Endothelial cell (in vitro differentiated cells): ENCODE measurements around the gene REC8. TPM values are rescaled to one million over a fixed set of nuclear protein-coding genes. Genes with fewer than 3 reads are reported as not detected.

ENCODE experiments used
- DNase-seq: peaks from one replicate; pipeline ENCODE4 v3.0.0; 2021; ENCODE audit warnings: low spot score
- H3K27ac Mint-ChIP-seq: one replicate; pipeline ENCODE4 v1.8.0; 2021; ENCODE audit warnings: mixed read lengths, inconsistent platforms; ENCODE audit not compliant: unreplicated experiment
- H3K27me3 Mint-ChIP-seq: one replicate; pipeline ENCODE4 v1.8.0; 2021; ENCODE audit warnings: mild to moderate bottlenecking, moderate library complexity, mixed read lengths, inconsistent platforms; ENCODE audit not compliant: unreplicated experiment
- H3K36me3 Mint-ChIP-seq: one replicate; pipeline ENCODE4 v1.8.0; 2021; ENCODE audit warnings: mild to moderate bottlenecking, low read depth, mixed read lengths, inconsistent platforms; ENCODE audit not compliant: unreplicated experiment
- H3K4me1 Mint-ChIP-seq: one replicate; pipeline ENCODE4 v1.8.0; 2021; ENCODE audit warnings: mild to moderate bottlenecking, mixed read lengths, inconsistent platforms; ENCODE audit not compliant: unreplicated experiment
- H3K4me3 Mint-ChIP-seq: one replicate; pipeline ENCODE4 v1.8.0; 2021; ENCODE audit warnings: mild to moderate bottlenecking, mixed read lengths, inconsistent platforms; ENCODE audit not compliant: unreplicated experiment
- H3K9me3 Mint-ChIP-seq: one replicate; pipeline ENCODE4 v1.8.0; 2021; ENCODE audit warnings: mixed read lengths, inconsistent platforms; ENCODE audit not compliant: unreplicated experiment
- total RNA-seq: library from RNA; stranded (reverse); fragmentation: NEBNext Ultra II Directional; extraction: Animal tissue kit (Norgen Biotek cat#: 25700); gene quantifications from one replicate; pipeline ENCODE4 v1.2.1, GENCODE V29; 2021; ENCODE audit not compliant: unreplicated experiment
- TF ChIP-seq, protein P1 (sequence below): fragments of 200-600 bp; sonication (generic); IDR thresholded peaks from one replicate; pipeline ENCODE4 v1.5.0; 2021; ENCODE audit warnings: antibody characterized with exemption; ENCODE audit not compliant: unreplicated experiment

REC8 gene
- total RNA-seq, 1 donor from 2014 or later: 31.8 TPM

DNA sequence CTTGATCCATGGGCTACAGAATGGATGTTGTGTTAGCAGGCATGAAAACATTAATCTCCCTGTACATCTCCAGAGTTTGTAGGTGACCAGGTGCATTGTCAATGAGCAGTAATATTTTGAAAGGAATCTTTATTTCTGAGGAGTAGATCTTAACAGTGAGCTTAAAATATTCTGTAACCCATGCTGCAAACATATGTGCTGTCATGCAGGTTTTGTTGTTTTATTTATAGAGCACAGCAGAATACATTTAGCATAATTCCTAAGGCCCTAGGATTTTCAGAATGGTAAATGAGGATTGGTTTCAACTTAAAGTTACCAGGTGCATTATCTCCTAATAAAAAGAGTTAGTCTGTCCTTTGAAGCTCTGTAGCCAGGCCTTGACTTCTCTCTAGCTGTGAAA is 44.9 kb upstream of the REC8 start:
- H3K4me3 Mint-ChIP-seq: no peak overlapping the region
- H3K4me1 Mint-ChIP-seq: peaks cover 9% of the 10 kb centered on the region
- peaks cover 14% of the 10 kb centered on the region for H3K36me3 Mint-ChIP-seq
- DNase-seq: no peak
- no peak overlapping the region for H3K27ac Mint-ChIP-seq
- H3K9me3 Mint-ChIP-seq: no peaks in the 10 kb centered on the region
- TF ChIP-seq, protein P1, sequence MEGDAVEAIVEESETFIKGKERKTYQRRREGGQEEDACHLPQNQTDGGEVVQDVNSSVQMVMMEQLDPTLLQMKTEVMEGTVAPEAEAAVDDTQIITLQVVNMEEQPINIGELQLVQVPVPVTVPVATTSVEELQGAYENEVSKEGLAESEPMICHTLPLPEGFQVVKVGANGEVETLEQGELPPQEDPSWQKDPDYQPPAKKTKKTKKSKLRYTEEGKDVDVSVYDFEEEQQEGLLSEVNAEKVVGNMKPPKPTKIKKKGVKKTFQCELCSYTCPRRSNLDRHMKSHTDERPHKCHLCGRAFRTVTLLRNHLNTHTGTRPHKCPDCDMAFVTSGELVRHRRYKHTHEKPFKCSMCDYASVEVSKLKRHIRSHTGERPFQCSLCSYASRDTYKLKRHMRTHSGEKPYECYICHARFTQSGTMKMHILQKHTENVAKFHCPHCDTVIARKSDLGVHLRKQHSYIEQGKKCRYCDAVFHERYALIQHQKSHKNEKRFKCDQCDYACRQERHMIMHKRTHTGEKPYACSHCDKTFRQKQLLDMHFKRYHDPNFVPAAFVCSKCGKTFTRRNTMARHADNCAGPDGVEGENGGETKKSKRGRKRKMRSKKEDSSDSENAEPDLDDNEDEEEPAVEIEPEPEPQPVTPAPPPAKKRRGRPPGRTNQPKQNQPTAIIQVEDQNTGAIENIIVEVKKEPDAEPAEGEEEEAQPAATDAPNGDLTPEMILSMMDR: no peak
- peaks cover 1% of the 10 kb centered on the region for H3K27me3 Mint-ChIP-seq

DNA sequence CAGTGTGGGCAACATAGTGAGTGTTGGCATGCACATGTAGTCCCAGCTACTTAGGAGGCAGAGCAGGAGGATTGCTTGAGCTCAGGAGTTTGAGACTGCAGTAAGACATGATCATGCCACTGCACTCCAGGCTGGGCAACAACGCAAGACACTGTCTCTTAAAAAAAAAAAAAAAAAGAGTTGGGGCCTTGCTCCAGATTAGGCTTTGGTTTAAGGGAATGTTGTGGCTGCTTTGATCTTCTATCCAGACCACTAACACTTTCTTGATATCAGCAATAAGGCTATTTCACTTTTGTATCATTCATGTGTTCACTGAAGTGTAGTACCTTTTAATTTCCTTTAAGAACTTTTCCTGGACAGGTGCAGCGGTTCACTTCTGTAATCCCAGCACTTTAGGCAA is 44.2 kb upstream of the REC8 start:
- TF ChIP-seq, protein P1: no peak
- DNase-seq: no peak
- Mint-ChIP-seq H3K27ac (no peak overlapping the region), H3K4me3 (no peak overlapping the region), H3K9me3 (no peaks in the 10 kb centered on the region), H3K4me1 (peaks cover 15% of the 10 kb centered on the region), H3K27me3 (peaks cover 2% of the 10 kb centered on the region), H3K36me3 (peaks cover 11% of the 10 kb centered on the region)

DNA sequence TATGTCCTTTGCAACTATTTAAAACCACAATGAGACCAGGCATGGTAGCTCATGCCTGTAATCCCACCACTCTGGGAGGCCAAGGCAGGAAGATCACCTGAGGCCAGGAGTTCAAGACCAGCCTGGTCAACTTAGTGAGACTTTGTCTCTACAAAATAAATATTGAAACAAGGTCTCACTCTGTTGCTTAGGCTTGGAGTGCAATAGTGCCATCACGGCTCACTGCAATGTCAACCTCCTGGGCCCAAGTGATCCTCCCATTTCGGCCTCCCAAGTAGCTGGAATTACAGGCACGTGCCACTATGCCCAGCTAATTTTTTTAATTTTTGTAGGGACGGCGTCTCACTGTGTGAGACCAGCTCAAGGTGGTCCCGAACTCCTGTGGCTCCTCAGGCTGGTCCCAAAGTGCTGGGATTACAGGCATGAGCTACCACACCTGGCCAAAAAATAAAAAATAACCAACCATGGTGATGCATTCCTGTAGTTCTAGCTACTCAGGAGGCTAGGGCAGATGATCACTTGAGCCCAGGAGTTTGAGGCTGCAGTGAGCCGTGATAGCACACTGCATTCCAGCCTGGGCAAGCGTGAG is 42.4 kb upstream of the REC8 start:
- no peaks in the 10 kb centered on the region for H3K9me3 Mint-ChIP-seq
- TF ChIP-seq, protein P1: no peak
- peaks cover 19% of the 10 kb centered on the region for H3K4me1 Mint-ChIP-seq
- H3K36me3 Mint-ChIP-seq: no peaks in the 10 kb centered on the region
- no peak for DNase-seq
- H3K27ac Mint-ChIP-seq: no peak overlapping the region
- peaks cover 5% of the 10 kb centered on the region for H3K27me3 Mint-ChIP-seq
- H3K4me3 Mint-ChIP-seq: no peak overlapping the region

DNA sequence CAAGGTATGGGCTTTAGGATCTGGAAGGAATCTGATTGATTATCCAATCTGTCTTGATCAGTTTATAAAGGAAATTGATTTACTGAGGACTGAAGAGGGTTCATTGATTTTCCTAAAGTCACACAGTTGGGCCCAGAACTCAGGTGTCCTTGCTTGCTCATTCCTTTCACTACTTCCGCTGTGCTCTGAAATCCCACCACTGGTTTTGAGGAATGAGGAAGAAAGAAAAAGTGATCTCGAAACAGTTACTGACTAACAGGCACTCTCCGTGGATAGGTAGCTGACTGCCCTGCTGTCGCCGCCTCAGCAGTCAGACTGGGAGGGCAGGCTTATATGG is 41.5 kb upstream of the REC8 start, which contains the start of gene FITM1:
Gene FITM1 (plus strand): TSS at position 280 of the 337 bp plus-strand sequence. CDS start 905 bp downstream, outside the sequence.
- no peak within 1 kb of the TSS for H3K4me3 Mint-ChIP-seq
- H3K9me3 Mint-ChIP-seq: no peaks in the 10 kb centered on the region
- peaks cover 23% of the 10 kb centered on the region for H3K4me1 Mint-ChIP-seq
- H3K27me3 Mint-ChIP-seq: peaks cover 9% of the 10 kb centered on the region
- TF ChIP-seq, protein P1: no peak
- no peak within 1 kb of the TSS for H3K27ac Mint-ChIP-seq
- no peak for DNase-seq
- H3K36me3 Mint-ChIP-seq: peaks cover 4% of the 10 kb centered on the region

DNA sequence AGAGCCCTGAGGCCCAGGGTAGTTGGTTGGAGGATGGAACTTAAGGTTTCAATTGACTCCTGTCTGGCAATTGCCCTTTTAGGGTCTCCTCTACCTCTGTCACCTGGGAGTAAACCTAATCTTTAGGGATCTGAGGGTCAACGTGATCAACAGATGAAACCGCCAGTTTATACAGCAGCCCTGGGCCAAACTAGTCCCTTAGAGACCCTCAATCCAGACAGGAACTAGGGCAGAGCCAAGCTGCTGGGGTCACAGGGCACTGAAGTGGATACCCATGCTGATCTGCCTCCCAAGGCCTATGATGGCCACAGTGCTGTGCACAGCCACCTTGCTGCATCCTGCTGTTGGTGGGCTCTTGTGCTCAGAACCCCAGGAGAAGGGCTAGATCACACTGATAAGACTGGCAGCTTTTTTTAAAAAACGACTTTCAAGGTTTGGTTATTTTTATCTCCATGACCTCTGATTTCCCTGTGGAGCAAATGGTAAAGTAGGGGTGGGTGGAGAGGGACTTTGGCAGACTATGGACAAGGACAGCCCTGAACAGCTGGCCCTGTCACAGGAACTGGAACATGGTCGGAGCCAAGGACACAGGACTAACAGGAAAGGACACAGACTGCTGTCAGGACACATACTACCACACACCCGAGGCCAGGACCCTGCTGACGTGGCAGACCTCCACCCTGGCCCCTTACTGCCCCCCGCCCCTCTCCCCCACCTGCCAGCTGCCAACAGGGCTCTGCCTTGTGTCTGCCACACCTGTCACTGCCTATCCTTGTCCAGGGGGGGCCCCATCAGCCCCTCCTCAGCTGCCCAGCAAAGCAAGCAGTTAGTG is 40.9 kb upstream of the REC8 start:
- TF ChIP-seq, protein P1: no peak

More for the DNA sequence above, 40.9 kb upstream of the REC8 start:
- DNase-seq: no peak
- peaks cover 26% of the 10 kb centered on the region for H3K4me1 Mint-ChIP-seq
- peaks cover 6% of the 10 kb centered on the region for H3K36me3 Mint-ChIP-seq
- no peaks in the 10 kb centered on the region for H3K9me3 Mint-ChIP-seq
- H3K27ac Mint-ChIP-seq: no peak overlapping the region
- no peak overlapping the region for H3K4me3 Mint-ChIP-seq
- peaks cover 11% of the 10 kb centered on the region for H3K27me3 Mint-ChIP-seq
